Peyer's patch (tissue), 4 donors: ENCODE measurements around the gene TMEM140. TPM values are rescaled to one million over a fixed set of nuclear protein-coding genes. Genes with fewer than 3 reads are reported as not detected.
"Not testable (repeated sequence)": the region's sequence is repeated elsewhere in the genome, so short reads cannot be mapped to it uniquely, and the experiment has no call there.

Experiments
- DNase-seq, 3 donors: peaks; one replicate each; pipeline ENCODE4 v3.0.0-alpha.2; 2017 to 2019
- H3K27ac ChIP-seq, 4 donors: fragments of 200-600 bp; sonication (generic); one replicate each; pipeline ENCODE4 v1.5.1; 2016 to 2019
- H3K27me3 ChIP-seq, 2 donors: fragments of 200-600 bp; sonication (generic); one replicate each; pipeline ENCODE4 v1.5.1; 2019
- H3K36me3 ChIP-seq, 3 donors: fragments of 200-600 bp; sonication (generic); one replicate each; pipeline ENCODE4 v1.5.1; 2016 to 2019
- H3K4me1 ChIP-seq, 4 donors: fragments of 200-600 bp; sonication (generic); one replicate each; pipeline ENCODE4 v1.5.1; 2016 to 2019
- H3K4me3 ChIP-seq, 4 donors: fragments of 200-600 bp; sonication (generic); 1 replicate in 3 of 4; 2 replicates in 1 of 4; pipeline ENCODE4 v1.5.1; 2016 to 2019; ENCODE audit warnings: mild to moderate bottlenecking in 1 of 4
- H3K9me3 ChIP-seq, 4 donors: fragments of 200-600 bp; sonication (generic); one replicate each; pipeline ENCODE4 v1.5.1; 2016 to 2019; ENCODE audit warnings: mild to moderate bottlenecking in 1 of 4
- CTCF ChIP-seq, 6 experiments: fragments of 450-650 bp in 4 of 6; fragments of 200-600 bp in 2 of 6; sonication (generic) in 1 of 6; IDR thresholded peaks; one replicate each; pipeline ENCODE4 v1.5.1; 2017 to 2019; ENCODE audit warnings: antibody characterized with exemption in 6 of 6, mild to moderate bottlenecking in 3 of 6, moderate library complexity in 1 of 6
- POLR2A ChIP-seq, 2 donors: fragments of 450-650 bp; IDR thresholded peaks; one replicate each; pipeline ENCODE4 v1.5.1; 2017; ENCODE audit warnings: antibody characterized with exemption in 2 of 2, mild to moderate bottlenecking in 2 of 2, moderate library complexity in 2 of 2
- total RNA-seq, 4 donors: library from RNA; depleted of rRNA; stranded (reverse); fragments of >200 nt; gene quantifications; one replicate each; pipeline ENCODE4 v1.1.0, GENCODE V29; 2016

The TMEM140 gene
- total RNA-seq, 4 donors from 2014 or later = 33.4 to 39.6 (median 36.5) TPM

DNA sequence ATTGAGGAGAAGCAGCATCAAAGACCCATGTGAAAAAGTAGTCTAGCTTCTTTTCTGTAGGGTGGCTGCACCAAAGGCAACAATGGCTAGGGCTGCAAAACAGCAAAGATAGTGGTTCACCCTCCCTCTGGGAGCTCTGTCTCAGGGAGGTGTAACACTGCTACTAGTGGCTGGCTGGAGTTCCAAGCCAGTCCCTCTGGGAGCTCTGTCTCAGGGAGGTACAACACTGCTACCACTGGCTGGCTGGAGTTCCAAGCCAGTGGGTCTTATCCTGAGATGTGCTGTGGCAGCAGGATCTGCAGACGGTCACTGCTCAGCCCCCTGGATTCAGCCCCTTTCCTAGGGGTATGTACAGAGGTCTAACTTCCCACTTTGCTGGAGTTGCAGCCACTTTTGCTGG lies 37.9 kb upstream of the TMEM140 start:
- TF ChIP-seq POLR2A (IDR thresholded peaks at IDR 0.05) (no peak), CTCF (IDR thresholded peaks at IDR 0.05) (no peak)
- H3K27me3 ChIP-seq = no peaks in the 10 kb centered on the region
- H3K36me3 ChIP-seq = no peaks in the 10 kb centered on the region
- no peak overlapping the region for H3K4me3 ChIP-seq
- H3K9me3 ChIP-seq = no peaks in the 10 kb centered on the region
- no peaks in the 10 kb centered on the region for H3K4me1 ChIP-seq
- H3K27ac ChIP-seq = no peak overlapping the region
- DNase-seq = no peak

- Histone ChIP-seq H3K9me3 (no peaks in the 10 kb centered on the region), H3K27me3 (no peaks in the 10 kb centered on the region), H3K4me1 (no peaks in the 10 kb centered on the region), H3K4me3 (no peak overlapping the region), H3K36me3 (no peaks in the 10 kb centered on the region), H3K27ac (no peak overlapping the region)
- DNase-seq = no peak
- TF ChIP-seq CTCF (IDR thresholded peaks at IDR 0.05) (no peak), POLR2A (IDR thresholded peaks at IDR 0.05) (no peak)
Observed at GRCh38 chr7:135111379-135111778, 36.5 kb upstream of the TMEM140 start.

DNA sequence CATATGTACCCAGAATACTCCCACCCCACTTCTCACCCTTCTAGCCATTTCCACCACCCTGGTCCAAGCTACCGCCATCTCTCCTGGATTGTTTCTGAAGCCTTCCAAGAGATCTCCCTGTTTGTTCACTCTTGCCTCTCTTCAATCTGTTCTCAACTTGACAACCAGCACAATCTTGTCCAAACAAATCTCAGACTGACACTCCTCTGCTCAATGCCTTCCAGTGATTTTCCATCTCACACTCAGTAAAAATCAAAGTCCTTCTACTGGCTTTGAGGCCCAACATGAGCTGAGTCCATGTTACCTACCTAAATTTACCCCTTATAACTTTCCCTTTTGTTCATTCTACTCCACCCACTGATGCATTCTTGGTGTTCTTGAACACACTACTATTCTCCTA lies 33.2 kb upstream of the TMEM140 start:
- Histone ChIP-seq H3K36me3 (no peaks in the 10 kb centered on the region), H3K9me3 (no peaks in the 10 kb centered on the region), H3K4me3 (no peak overlapping the region), H3K4me1 (no peaks in the 10 kb centered on the region), H3K27ac (no peak overlapping the region), H3K27me3 (no peaks in the 10 kb centered on the region)
- DNase-seq = no peak
- TF ChIP-seq POLR2A (IDR thresholded peaks at IDR 0.05) (no peak), CTCF (IDR thresholded peaks at IDR 0.05) (no peak)

DNA sequence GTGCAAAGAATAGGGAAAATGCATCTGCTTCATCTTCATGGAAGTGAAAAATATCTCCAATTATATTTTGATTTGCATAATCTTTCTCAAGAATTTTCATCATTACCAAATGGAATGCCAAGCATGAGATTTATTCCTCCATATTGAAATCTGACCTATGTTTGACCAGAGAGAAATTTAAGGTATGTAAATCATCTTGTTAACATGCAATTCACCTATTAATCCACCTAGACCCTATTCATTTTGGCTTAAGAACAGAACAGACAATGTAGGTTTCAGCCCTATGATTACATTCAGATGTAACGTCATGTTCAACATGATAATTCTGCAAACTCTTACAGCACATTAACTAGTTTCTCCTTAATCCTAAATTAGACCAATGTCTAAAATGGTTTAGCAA lies 30.8 kb upstream of the TMEM140 start:
- H3K4me1 ChIP-seq = no peaks in the 10 kb centered on the region
- TF ChIP-seq POLR2A (IDR thresholded peaks at IDR 0.05) = no peak
- no peak for TF ChIP-seq CTCF (IDR thresholded peaks at IDR 0.05)
- no peak for DNase-seq
- no peaks in the 10 kb centered on the region for H3K9me3 ChIP-seq
- no peak overlapping the region for H3K4me3 ChIP-seq
- H3K27me3 ChIP-seq = no peaks in the 10 kb centered on the region
- H3K36me3 ChIP-seq = no peaks in the 10 kb centered on the region
- H3K27ac ChIP-seq = no peak overlapping the region

- TF ChIP-seq POLR2A (IDR thresholded peaks at IDR 0.05) (no peak), CTCF (IDR thresholded peaks at IDR 0.05) (no peak)
- Histone ChIP-seq H3K4me1 (no peaks in the 10 kb centered on the region), H3K27me3 (no peaks in the 10 kb centered on the region)
Observed at GRCh38 chr7:135121868-135122267, 26.0 kb upstream of the TMEM140 start.

GRCh38 chr7:135124631-135125030 lies 23.2 kb upstream of the TMEM140 start:
- H3K27ac ChIP-seq, H3K9me3 ChIP-seq, H3K4me3 ChIP-seq, H3K27me3 ChIP-seq, H3K36me3 ChIP-seq, H3K4me1 ChIP-seq, DNase-seq: not testable (repeated sequence)

More at GRCh38 chr7:135121868-135122267, 26.0 kb upstream of the TMEM140 start:
- DNase-seq = no peak
- Histone ChIP-seq H3K36me3 (no peaks in the 10 kb centered on the region), H3K4me3 (no peak overlapping the region), H3K27ac (no peak overlapping the region), H3K9me3 (no peaks in the 10 kb centered on the region)
